ENCODE measurements around the gene SPECC1. TPM values are rescaled to one million over a fixed set of nuclear protein-coding genes. Genes with fewer than 3 reads are reported as not detected.
A peak's percentile ranks its signal among the peaks of the same experiment; 100 is the strongest.

The SPECC1 gene
- total RNA-seq, 1 experiment from 2014 or later: 46.4 TPM

DNA sequence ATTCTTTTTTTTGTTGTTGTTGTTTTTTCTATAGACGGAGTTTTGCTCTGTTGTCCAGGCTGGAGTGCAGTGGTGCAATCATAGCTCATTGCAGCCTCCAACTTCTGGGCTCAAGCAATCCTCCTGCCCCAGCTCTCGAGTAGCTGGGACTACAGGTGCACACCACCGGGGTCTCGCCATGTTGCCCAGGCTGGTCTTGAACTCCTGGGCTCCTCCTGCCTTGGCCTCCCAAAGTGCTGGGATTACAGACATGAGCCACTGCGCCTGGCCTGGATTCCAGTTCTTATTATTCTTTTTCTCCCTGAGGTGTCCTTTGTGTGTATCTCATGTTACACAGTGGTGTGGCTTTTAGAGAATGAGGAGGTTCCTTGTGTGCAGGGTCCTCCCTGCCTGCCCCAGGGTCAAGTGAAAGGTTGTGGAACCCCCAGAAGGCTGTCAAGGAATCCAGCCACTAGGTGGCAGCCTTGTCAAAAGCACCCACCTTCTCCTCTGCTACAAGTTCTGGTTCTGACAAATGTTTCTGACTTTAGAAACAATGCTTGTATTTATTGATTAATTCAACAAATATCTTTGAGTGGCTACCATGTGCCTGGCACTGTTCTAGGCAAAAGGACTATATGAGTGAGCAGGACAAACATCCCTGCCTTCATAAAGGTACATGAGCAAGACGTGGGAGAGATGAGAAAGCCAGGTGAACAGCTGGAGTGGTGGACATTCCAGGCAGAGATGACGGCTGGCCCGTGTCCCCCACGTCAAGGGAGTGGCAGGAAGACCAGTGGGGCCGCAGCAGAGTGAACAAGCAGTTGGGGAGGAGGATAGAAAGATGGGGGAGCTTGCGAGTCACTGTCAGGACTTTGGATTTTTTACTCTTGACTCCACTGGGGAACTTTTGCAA lies 112.4 kb downstream of the SPECC1 start:
- DNase-seq (peak; percentile 71), ATAC-seq (peak; percentile 67)
- CTCF ChIA-PET: no interaction called here
- Histone ChIP-seq H3K4me2 (ENCODE audit: low read length) (0 out of 2 replicates have a peak overlapping the region, but pooled peaks have one; percentile 25), H3K27ac (ENCODE audit: low read length) (no peak overlapping the region), H3K36me3 (ENCODE audit: low read depth, low read length) (no peaks in the 10 kb centered on the region), H3K9me2 (replicated peaks; ENCODE audit: low read length) (no peaks in the 10 kb centered on the region), H3F3A (ENCODE audit: low read length, unreplicated experiment) (no peaks in the 10 kb centered on the region), H4K20me1 (ENCODE audit: low read length) (no peaks in the 10 kb centered on the region), H3K27me3 (ENCODE audit: low read length) (no peaks in the 10 kb centered on the region), H3K4me3 (ENCODE audit: low read length) (no peak overlapping the region), H3K9me3 (ENCODE audit: low read length) (no peaks in the 10 kb centered on the region), H3K9ac (ENCODE audit: low read length) (no peak overlapping the region), H3K4me1 (ENCODE audit: insufficient read depth, low read length) (peaks cover 5% of the 10 kb centered on the region; the same call in 1 of the 2 replicates), H3K79me2 (ENCODE audit: low read length) (no peaks in the 10 kb centered on the region), H2AFZ (ENCODE audit: low read length) (no peak overlapping the region)
- intact Hi-C loops (cut with micrococcal nuclease): loop anchor here (1.0 kb wide), 1 partner anchor 104 kb away; no protein-coding TSS in a partner anchor
- POLR2A ChIA-PET (ENCODE audit: unreplicated experiment): no interaction called here
- TF ChIP-seq EZH2 (IDR thresholded peaks at IDR 0.05; ENCODE audit: low read length, unreplicated experiment): no peak
- TF ChIP-seq, protein P1, sequence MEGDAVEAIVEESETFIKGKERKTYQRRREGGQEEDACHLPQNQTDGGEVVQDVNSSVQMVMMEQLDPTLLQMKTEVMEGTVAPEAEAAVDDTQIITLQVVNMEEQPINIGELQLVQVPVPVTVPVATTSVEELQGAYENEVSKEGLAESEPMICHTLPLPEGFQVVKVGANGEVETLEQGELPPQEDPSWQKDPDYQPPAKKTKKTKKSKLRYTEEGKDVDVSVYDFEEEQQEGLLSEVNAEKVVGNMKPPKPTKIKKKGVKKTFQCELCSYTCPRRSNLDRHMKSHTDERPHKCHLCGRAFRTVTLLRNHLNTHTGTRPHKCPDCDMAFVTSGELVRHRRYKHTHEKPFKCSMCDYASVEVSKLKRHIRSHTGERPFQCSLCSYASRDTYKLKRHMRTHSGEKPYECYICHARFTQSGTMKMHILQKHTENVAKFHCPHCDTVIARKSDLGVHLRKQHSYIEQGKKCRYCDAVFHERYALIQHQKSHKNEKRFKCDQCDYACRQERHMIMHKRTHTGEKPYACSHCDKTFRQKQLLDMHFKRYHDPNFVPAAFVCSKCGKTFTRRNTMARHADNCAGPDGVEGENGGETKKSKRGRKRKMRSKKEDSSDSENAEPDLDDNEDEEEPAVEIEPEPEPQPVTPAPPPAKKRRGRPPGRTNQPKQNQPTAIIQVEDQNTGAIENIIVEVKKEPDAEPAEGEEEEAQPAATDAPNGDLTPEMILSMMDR (conservative IDR thresholded peaks at IDR 0.05; ENCODE audit: low read depth, low read length): peak; percentile 98
- no TSS peak for BruUV-seq (replicated peaks)

DNA sequence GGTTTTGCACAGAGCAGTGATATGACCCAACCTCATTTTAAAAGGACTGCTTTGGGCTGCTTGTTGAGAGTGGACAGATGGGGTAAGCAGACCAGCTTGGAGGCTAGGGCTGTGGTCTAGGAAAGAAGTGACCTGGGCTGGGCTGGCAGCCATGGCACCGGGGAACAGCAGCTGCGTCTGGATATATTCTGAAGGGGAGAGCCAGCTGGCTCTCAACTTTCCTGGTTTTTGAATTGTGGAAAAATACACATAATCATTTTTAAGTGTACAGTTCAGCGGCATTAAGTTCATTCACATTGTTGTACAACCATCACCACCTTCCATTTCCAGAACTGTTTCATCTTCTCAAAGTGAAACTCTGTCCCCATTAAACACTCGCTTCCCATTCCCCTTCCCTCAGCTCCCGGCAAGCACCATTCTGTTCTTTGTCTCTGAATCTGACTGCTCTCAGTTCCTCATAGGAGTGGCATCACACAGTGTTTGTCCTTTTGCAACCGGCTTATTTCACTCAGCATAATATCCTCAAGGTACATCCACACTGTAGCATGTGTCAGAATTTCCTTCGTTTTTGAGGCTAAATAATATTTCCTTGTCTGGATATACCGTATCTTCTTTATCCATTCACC lies 113.2 kb downstream of the SPECC1 start:
- no peak overlapping the region for H3K4me3 ChIP-seq (ENCODE audit: low read length)
- H3K4me1 ChIP-seq (ENCODE audit: insufficient read depth, low read length): peaks cover 5% of the 10 kb centered on the region; the same call in 1 of the 2 replicates
- H3K79me2 ChIP-seq (ENCODE audit: low read length): no peaks in the 10 kb centered on the region
- TF ChIP-seq EZH2phosphoT487 (IDR thresholded peaks at IDR 0.05; ENCODE audit: borderline replicate concordance, low read length) (no peak), EZH2 (IDR thresholded peaks at IDR 0.05; ENCODE audit: low read length, unreplicated experiment) (no peak)
- TF ChIP-seq, protein P1 (conservative IDR thresholded peaks at IDR 0.05; ENCODE audit: low read depth, low read length): no peak
- H3K9me2 ChIP-seq (replicated peaks; ENCODE audit: low read length): no peaks in the 10 kb centered on the region
- POLR2A ChIA-PET (ENCODE audit: unreplicated experiment): no interaction called here
- DNase-seq (no peak), ATAC-seq (no peak)
- H2AFZ ChIP-seq (ENCODE audit: low read length): no peak overlapping the region
- H3K9me3 ChIP-seq (ENCODE audit: low read length): no peaks in the 10 kb centered on the region
- no peaks in the 10 kb centered on the region for H3F3A ChIP-seq (ENCODE audit: low read length, unreplicated experiment)
- no peaks in the 10 kb centered on the region for H3K36me3 ChIP-seq (ENCODE audit: low read depth, low read length)
- intact Hi-C loops (cut with micrococcal nuclease): no loop called here
- no TSS peak for BruUV-seq (replicated peaks)
- H4K20me1 ChIP-seq (ENCODE audit: low read length): no peaks in the 10 kb centered on the region
- H3K9ac ChIP-seq (ENCODE audit: low read length): no peak overlapping the region
- no peak overlapping the region for H3K27ac ChIP-seq (ENCODE audit: low read length)
- H3K27me3 ChIP-seq (ENCODE audit: low read length): no peaks in the 10 kb centered on the region
- H3K4me2 ChIP-seq (ENCODE audit: low read length): no peak overlapping the region
- CTCF ChIA-PET: no interaction called here

DNA sequence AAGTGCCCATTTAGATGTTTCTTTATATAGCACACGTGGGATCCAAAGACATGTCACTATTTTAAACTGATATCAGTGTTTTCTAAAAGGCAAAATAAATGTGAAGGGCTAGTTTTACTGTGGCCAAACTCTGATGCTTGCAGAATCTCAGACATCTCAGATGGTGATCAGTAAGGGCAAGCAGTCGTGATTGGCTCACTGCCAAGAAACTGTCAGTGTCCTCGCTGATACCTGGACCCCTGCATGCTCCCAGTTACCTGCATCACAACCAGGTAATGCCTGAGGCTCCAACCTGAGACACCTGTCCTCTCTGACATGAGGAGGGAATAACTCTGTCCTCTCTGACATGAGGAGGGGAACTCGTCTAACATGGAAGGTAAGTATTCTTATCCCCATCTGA lies 114.0 kb downstream of the SPECC1 start:
- H3K4me2 ChIP-seq (ENCODE audit: low read length): no peak overlapping the region
- no peaks in the 10 kb centered on the region for H3K36me3 ChIP-seq (ENCODE audit: low read depth, low read length)
- ATAC-seq: no peak
- no peaks in the 10 kb centered on the region for H3K9me2 ChIP-seq (replicated peaks; ENCODE audit: low read length)
- ChIA-PET CTCF (no interaction called here), POLR2A (ENCODE audit: unreplicated experiment) (no interaction called here)
- H3K9ac ChIP-seq (ENCODE audit: low read length): no peak overlapping the region
- TF ChIP-seq, protein P1 (conservative IDR thresholded peaks at IDR 0.05; ENCODE audit: low read depth, low read length): no peak
- no peak for TF ChIP-seq EZH2phosphoT487 (IDR thresholded peaks at IDR 0.05; ENCODE audit: borderline replicate concordance, low read length)
- TF ChIP-seq EZH2 (IDR thresholded peaks at IDR 0.05; ENCODE audit: low read length, unreplicated experiment): no peak
- BruUV-seq (replicated peaks): no TSS peak
- no peak overlapping the region for H2AFZ ChIP-seq (ENCODE audit: low read length)
- no peaks in the 10 kb centered on the region for H3K9me3 ChIP-seq (ENCODE audit: low read length)
- no peaks in the 10 kb centered on the region for H3F3A ChIP-seq (ENCODE audit: low read length, unreplicated experiment)
- H3K27ac ChIP-seq (ENCODE audit: low read length): no peak overlapping the region
- no peaks in the 10 kb centered on the region for H3K27me3 ChIP-seq (ENCODE audit: low read length)
- peaks cover 8% of the 10 kb centered on the region; the same call in 1 of the 2 replicates for H3K4me1 ChIP-seq (ENCODE audit: insufficient read depth, low read length)
- no peak overlapping the region for H3K4me3 ChIP-seq (ENCODE audit: low read length)
- intact Hi-C loops (cut with micrococcal nuclease): no loop called here
- no peak for DNase-seq
- no peaks in the 10 kb centered on the region for H4K20me1 ChIP-seq (ENCODE audit: low read length)
- no peaks in the 10 kb centered on the region for H3K79me2 ChIP-seq (ENCODE audit: low read length)

All from PC-3 (cell line).